KMS-11 (cell line): ENCODE data around the gene SPON2.

Source experiments
- H2AFZ ChIP-seq: fragments of 200-600 bp; sonication (generic); 2 replicates; pipeline ENCODE4 v1.6.1; 2016; ENCODE audit warnings: antibody characterized with exemption, mixed run types, low read depth
- H3K27ac ChIP-seq: fragments of 200-600 bp; sonication (generic); 2 replicates; pipeline ENCODE4 v1.6.1; 2016; ENCODE audit warnings: mild to moderate bottlenecking, mixed run types
- H3K27me3 ChIP-seq: fragments of 200-600 bp; sonication (generic); 2 replicates; pipeline ENCODE4 v1.6.1; 2017; ENCODE audit warnings: mild to moderate bottlenecking, low read depth, mixed run types, moderate library complexity; ENCODE audit not compliant: insufficient read depth
- H3K36me3 ChIP-seq: fragments of 200-600 bp; sonication (generic); 2 replicates; pipeline ENCODE4 v1.6.1; 2017; ENCODE audit warnings: mild to moderate bottlenecking, mixed run types; ENCODE audit not compliant: insufficient read depth
- H3K4me1 ChIP-seq: fragments of 200-600 bp; sonication (generic); 2 replicates; pipeline ENCODE4 v1.6.1; 2016; ENCODE audit warnings: mild to moderate bottlenecking, low read depth, mixed run types; ENCODE audit not compliant: poor library complexity, severe bottlenecking
- H3K4me2 ChIP-seq: fragments of 200-600 bp; sonication (generic); 2 replicates; pipeline ENCODE4 v1.7.0; 2016; ENCODE audit warnings: mild to moderate bottlenecking, mixed run types
- H3K4me3 ChIP-seq: fragments of 200-600 bp; sonication (generic); IDR thresholded peaks from 2 replicates; pipeline ENCODE4 v1.6.1; 2017; ENCODE audit warnings: low read depth, low read length, mixed read lengths; ENCODE audit not compliant: insufficient read depth
- H3K79me2 ChIP-seq: fragments of 200-600 bp; sonication (generic); 2 replicates; pipeline ENCODE4 v1.6.1; 2016; ENCODE audit warnings: low read depth, mixed run types; ENCODE audit not compliant: insufficient read depth
- H3K9ac ChIP-seq: fragments of 200-600 bp; sonication (generic); 2 replicates; pipeline ENCODE4 v1.6.1; 2016; ENCODE audit warnings: mild to moderate bottlenecking, mixed run types
- H4K20me1 ChIP-seq: fragments of 200-600 bp; sonication (generic); 2 replicates; pipeline ENCODE4 v1.6.1; 2016; ENCODE audit warnings: mild to moderate bottlenecking, mixed run types; ENCODE audit not compliant: insufficient read depth
- TF ChIP-seq, protein P1 (sequence below): fragments of 200-600 bp; sonication (generic); conservative IDR thresholded peaks from 2 replicates; pipeline ENCODE4 v1.6.1; 2017; ENCODE audit warnings: low read depth, mild to moderate bottlenecking, antibody characterized with exemption, low read length, moderate library complexity, mixed read lengths

SPON2 gene

GRCh38 chr4:1139860-1140259 is 32.5 kb downstream of the SPON2 start:
- Histone ChIP-seq H2AFZ (no peak overlapping the region), H3K4me1 (no peaks in the 10 kb centered on the region), H3K27me3 (no peaks in the 10 kb centered on the region), H3K79me2 (no peaks in the 10 kb centered on the region), H3K9ac (no peak overlapping the region), H4K20me1 (no peaks in the 10 kb centered on the region), H3K27ac (no peak overlapping the region), H3K36me3 (no peaks in the 10 kb centered on the region), H3K4me3 (no peak overlapping the region), H3K4me2 (no peak overlapping the region)
- TF ChIP-seq, protein P1, sequence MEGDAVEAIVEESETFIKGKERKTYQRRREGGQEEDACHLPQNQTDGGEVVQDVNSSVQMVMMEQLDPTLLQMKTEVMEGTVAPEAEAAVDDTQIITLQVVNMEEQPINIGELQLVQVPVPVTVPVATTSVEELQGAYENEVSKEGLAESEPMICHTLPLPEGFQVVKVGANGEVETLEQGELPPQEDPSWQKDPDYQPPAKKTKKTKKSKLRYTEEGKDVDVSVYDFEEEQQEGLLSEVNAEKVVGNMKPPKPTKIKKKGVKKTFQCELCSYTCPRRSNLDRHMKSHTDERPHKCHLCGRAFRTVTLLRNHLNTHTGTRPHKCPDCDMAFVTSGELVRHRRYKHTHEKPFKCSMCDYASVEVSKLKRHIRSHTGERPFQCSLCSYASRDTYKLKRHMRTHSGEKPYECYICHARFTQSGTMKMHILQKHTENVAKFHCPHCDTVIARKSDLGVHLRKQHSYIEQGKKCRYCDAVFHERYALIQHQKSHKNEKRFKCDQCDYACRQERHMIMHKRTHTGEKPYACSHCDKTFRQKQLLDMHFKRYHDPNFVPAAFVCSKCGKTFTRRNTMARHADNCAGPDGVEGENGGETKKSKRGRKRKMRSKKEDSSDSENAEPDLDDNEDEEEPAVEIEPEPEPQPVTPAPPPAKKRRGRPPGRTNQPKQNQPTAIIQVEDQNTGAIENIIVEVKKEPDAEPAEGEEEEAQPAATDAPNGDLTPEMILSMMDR: no peak

GRCh38 chr4:1137850-1138249 is 34.5 kb downstream of the SPON2 start:
- H4K20me1 ChIP-seq: no peaks in the 10 kb centered on the region
- no peaks in the 10 kb centered on the region for H3K27me3 ChIP-seq
- no peak overlapping the region for H3K9ac ChIP-seq
- H3K4me1 ChIP-seq: no peaks in the 10 kb centered on the region
- TF ChIP-seq, protein P1: no peak
- H3K4me2 ChIP-seq: no peak overlapping the region
- no peaks in the 10 kb centered on the region for H3K79me2 ChIP-seq
- no peak overlapping the region for H3K27ac ChIP-seq
- H2AFZ ChIP-seq: no peak overlapping the region
- H3K4me3 ChIP-seq: no peak overlapping the region
- no peaks in the 10 kb centered on the region for H3K36me3 ChIP-seq

- Histone ChIP-seq H3K9ac (no peak overlapping the region), H3K27ac (no peak overlapping the region), H3K4me1 (no peaks in the 10 kb centered on the region), H3K27me3 (no peaks in the 10 kb centered on the region), H3K4me2 (no peak overlapping the region), H3K36me3 (no peaks in the 10 kb centered on the region), H4K20me1 (no peaks in the 10 kb centered on the region), H3K79me2 (no peaks in the 10 kb centered on the region), H2AFZ (no peak overlapping the region), H3K4me3 (no peak overlapping the region)
- TF ChIP-seq, protein P1: no peak
These were observed 35.2 kb downstream of the SPON2 start for GRCh38 chr4:1137063-1137776.

GRCh38 chr4:1136048-1136447 is 36.3 kb downstream of the SPON2 start:
- TF ChIP-seq, protein P1: no peak
- H4K20me1 ChIP-seq: no peaks in the 10 kb centered on the region
- H3K4me2 ChIP-seq: no peak overlapping the region
- no peak overlapping the region for H2AFZ ChIP-seq
- no peak overlapping the region for H3K9ac ChIP-seq
- H3K27me3 ChIP-seq: no peaks in the 10 kb centered on the region
- no peaks in the 10 kb centered on the region for H3K79me2 ChIP-seq
- H3K4me3 ChIP-seq: no peak overlapping the region
- H3K4me1 ChIP-seq: no peaks in the 10 kb centered on the region
- no peak overlapping the region for H3K27ac ChIP-seq
- no peaks in the 10 kb centered on the region for H3K36me3 ChIP-seq
